ENCODE measurements around the gene SPECC1.

GRCh38 chr17:20214794-20215193 lies 205.6 kb downstream of the SPECC1 start:
- TF ChIP-seq, protein P1, sequence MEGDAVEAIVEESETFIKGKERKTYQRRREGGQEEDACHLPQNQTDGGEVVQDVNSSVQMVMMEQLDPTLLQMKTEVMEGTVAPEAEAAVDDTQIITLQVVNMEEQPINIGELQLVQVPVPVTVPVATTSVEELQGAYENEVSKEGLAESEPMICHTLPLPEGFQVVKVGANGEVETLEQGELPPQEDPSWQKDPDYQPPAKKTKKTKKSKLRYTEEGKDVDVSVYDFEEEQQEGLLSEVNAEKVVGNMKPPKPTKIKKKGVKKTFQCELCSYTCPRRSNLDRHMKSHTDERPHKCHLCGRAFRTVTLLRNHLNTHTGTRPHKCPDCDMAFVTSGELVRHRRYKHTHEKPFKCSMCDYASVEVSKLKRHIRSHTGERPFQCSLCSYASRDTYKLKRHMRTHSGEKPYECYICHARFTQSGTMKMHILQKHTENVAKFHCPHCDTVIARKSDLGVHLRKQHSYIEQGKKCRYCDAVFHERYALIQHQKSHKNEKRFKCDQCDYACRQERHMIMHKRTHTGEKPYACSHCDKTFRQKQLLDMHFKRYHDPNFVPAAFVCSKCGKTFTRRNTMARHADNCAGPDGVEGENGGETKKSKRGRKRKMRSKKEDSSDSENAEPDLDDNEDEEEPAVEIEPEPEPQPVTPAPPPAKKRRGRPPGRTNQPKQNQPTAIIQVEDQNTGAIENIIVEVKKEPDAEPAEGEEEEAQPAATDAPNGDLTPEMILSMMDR (IDR thresholded peaks at IDR 0.05): no peak
- TF ChIP-seq POLR2A (IDR thresholded peaks at IDR 0.05) (no peak), POLR2AphosphoS5 (IDR thresholded peaks at IDR 0.05) (no peak)

All from sigmoid colon (tissue), 4 donors.